HFFc6 (cell line): Measurements from ENCODE around the gene ANKRD11. TPM values are rescaled to one million over a fixed set of nuclear protein-coding genes. Genes with fewer than 3 reads are reported as not detected.
"Not testable (repeated sequence)": the region's sequence is repeated elsewhere in the genome, so short reads cannot be mapped to it uniquely, and the experiment has no call there.

Experiments
- DNase-seq: peaks from one replicate; pipeline ENCODE4 v3.0.0-alpha.2; 2018
- H3K27ac Mint-ChIP-seq: 2 replicates; pipeline ENCODE4 v1.8.0; 2020; ENCODE audit warnings: mild to moderate bottlenecking, mixed read lengths
- H3K27me3 Mint-ChIP-seq: 2 replicates; pipeline ENCODE4 v1.8.0; 2021; ENCODE audit warnings: mild to moderate bottlenecking, moderate library complexity, mixed read lengths; ENCODE audit not compliant: insufficient read depth
- H3K36me3 Mint-ChIP-seq: 2 replicates; pipeline ENCODE4 v1.8.0; 2021; ENCODE audit warnings: low read depth, mixed read lengths
- H3K4me1 Mint-ChIP-seq: 2 replicates; pipeline ENCODE4 v1.8.0; 2020; ENCODE audit warnings: low read depth, mixed read lengths
- H3K4me3 Mint-ChIP-seq: 2 replicates; pipeline ENCODE4 v1.8.0; 2020; ENCODE audit warnings: mild to moderate bottlenecking, moderate library complexity, mixed read lengths
- H3K9me3 Mint-ChIP-seq: 2 replicates; pipeline ENCODE4 v1.8.0; 2020; ENCODE audit warnings: mild to moderate bottlenecking, mixed read lengths
- CTCF ChIP-seq: fragments of 200-600 bp; sonication (generic); IDR thresholded peaks from 2 replicates; pipeline ENCODE4 v1.5.0; 2021; ENCODE audit warnings: antibody characterized with exemption, mild to moderate bottlenecking
- total RNA-seq, 6 experiments: library from RNA; stranded (reverse); fragmentation: NEBNext Ultra II Directional; extraction: Animal tissue kit (Norgen Biotek cat#: 25700); gene quantifications; 2 replicates in 1 of 6; 3 replicates in 5 of 6; pipeline ENCODE4 v1.2.3, GENCODE V29; 2021

Gene ANKRD11
- total RNA-seq, 6 experiments from 2014 or later, result 110 to 120 (median 116) TPM

GRCh38 chr16:89458967-89459366 lies 31.4 kb downstream of the ANKRD11 start:
- H3K4me3 Mint-ChIP-seq, result no peak overlapping the region
- H3K36me3 Mint-ChIP-seq, result peaks cover 26% of the 10 kb centered on the region
- H3K27ac Mint-ChIP-seq, result peak overlapping the region; percentile 30

GRCh38 chr16:89458551-89458950 lies 31.8 kb downstream of the ANKRD11 start:
- Mint-ChIP-seq H3K4me1 (peaks cover 50% of the 10 kb centered on the region), H3K27me3 (no peaks in the 10 kb centered on the region; the same call in 1 of the 2 replicates), H3K9me3 (no peaks in the 10 kb centered on the region), H3K36me3 (peaks cover 26% of the 10 kb centered on the region), H3K4me3 (no peak overlapping the region), H3K27ac (peak overlapping the region; percentile 30)
- no peak for TF ChIP-seq CTCF
- DNase-seq, result no peak

More at GRCh38 chr16:89458967-89459366, 31.4 kb downstream of the ANKRD11 start:
- TF ChIP-seq CTCF, result no peak
- peaks cover 46% of the 10 kb centered on the region for H3K4me1 Mint-ChIP-seq
- no peak for DNase-seq
- H3K27me3 Mint-ChIP-seq, result no peaks in the 10 kb centered on the region; the same call in 1 of the 2 replicates
- H3K9me3 Mint-ChIP-seq, result no peaks in the 10 kb centered on the region

- Mint-ChIP-seq H3K27ac (no peak overlapping the region; the same call in 1 of the 2 replicates), H3K36me3 (peaks cover 26% of the 10 kb centered on the region), H3K4me3 (no peak overlapping the region), H3K4me1 (peaks cover 59% of the 10 kb centered on the region), H3K9me3 (no peaks in the 10 kb centered on the region), H3K27me3 (no peaks in the 10 kb centered on the region; the same call in 1 of the 2 replicates)
- DNase-seq, result no peak
- no peak for TF ChIP-seq CTCF
Observed at GRCh38 chr16:89456419-89456959, 33.9 kb downstream of the ANKRD11 start.

GRCh38 chr16:89455692-89456091 lies 34.7 kb downstream of the ANKRD11 start:
- Mint-ChIP-seq H3K27ac (no peak overlapping the region), H3K36me3 (peaks cover 24% of the 10 kb centered on the region), H3K4me3 (no peak overlapping the region), H3K9me3 (no peaks in the 10 kb centered on the region), H3K27me3 (no peaks in the 10 kb centered on the region; the same call in 1 of the 2 replicates), H3K4me1 (peaks cover 61% of the 10 kb centered on the region)
- no peak for DNase-seq
- no peak for TF ChIP-seq CTCF

GRCh38 chr16:89455178-89455577 lies 35.2 kb downstream of the ANKRD11 start:
- no peak for TF ChIP-seq CTCF
- no peak overlapping the region for H3K27ac Mint-ChIP-seq
- H3K36me3 Mint-ChIP-seq, result peaks cover 19% of the 10 kb centered on the region
- H3K4me3 Mint-ChIP-seq, result no peak overlapping the region
- no peak for DNase-seq
- no peaks in the 10 kb centered on the region; the same call in 1 of the 2 replicates for H3K27me3 Mint-ChIP-seq
- peaks cover 63% of the 10 kb centered on the region for H3K4me1 Mint-ChIP-seq
- no peaks in the 10 kb centered on the region for H3K9me3 Mint-ChIP-seq

- H3K4me1 Mint-ChIP-seq, result peaks cover 69% of the 10 kb centered on the region
- not testable (repeated sequence) for H3K9me3 Mint-ChIP-seq, DNase-seq, H3K4me3 Mint-ChIP-seq, H3K27ac Mint-ChIP-seq, H3K27me3 Mint-ChIP-seq
- peaks cover 19% of the 10 kb centered on the region for H3K36me3 Mint-ChIP-seq
Observed at GRCh38 chr16:89454378-89455125, 35.8 kb downstream of the ANKRD11 start.
